Endothelial cell of umbilical vein (primary cell): ENCODE data around the gene ADNP. TPM values are rescaled to one million over a fixed set of nuclear protein-coding genes. Genes with fewer than 3 reads are reported as not detected.

ENCODE experiments used
- BruUV-seq: library from RNA; stranded (reverse); fragments of 400-500 nt; replicated peaks from 2 replicates; lab custom pipeline; 2021; lab: Mats Ljungman, UMichigan
- CTCF ChIA-PET: fragments of 300-600, 350-600 bp; sonication (Branson Sonifier 250); formaldehyde crosslinking; loops from one replicate; lab custom pipeline; 2021; ENCODE audit warnings: antibody characterized with exemption, inconsistent platforms; lab: Charles Lee
- POLR2A ChIA-PET: fragments of 300-600, 350-600 bp; sonication (Branson Sonifier 250); formaldehyde crosslinking; loops from one replicate; lab custom pipeline; 2021; ENCODE audit warnings: antibody characterized with exemption, inconsistent platforms; lab: Charles Lee
- DNase-seq: peaks from one replicate; pipeline ENCODE4 v3.0.0-alpha.2; 2011; ENCODE audit warnings: low read depth, low spot score
- FAIRE-seq: peaks from 2 replicates; lab custom pipeline; 2011; peaks lifted over from hg19 to GRCh38; lab: Jason Lieb, UNC
- H2AFZ ChIP-seq: 2 replicates; pipeline ENCODE4 v1.6.0; 2012; ENCODE audit warnings: low read depth, low read length, control low read depth, inconsistent platforms
- H3K27ac ChIP-seq: 2 replicates; pipeline ENCODE4 v1.5.1; 2011; ENCODE audit warnings: low read depth, mild to moderate bottlenecking, control low read depth, low read length, moderate library complexity; ENCODE audit not compliant: insufficient read depth
- H3K27me3 ChIP-seq, 2 experiments: 2 replicates each; pipeline versions ENCODE4 v1.6.0 to v1.6.1; 2011; ENCODE audit warnings: low read length in 2 of 2, mixed read lengths in 1 of 2; ENCODE audit not compliant: control insufficient read depth in 2 of 2, insufficient read depth in 2 of 2
- H3K36me3 ChIP-seq, 2 experiments: 2 replicates in 1 of 2; 3 replicates in 1 of 2; pipeline ENCODE4 v1.5.1; 2011; ENCODE audit warnings: low read length in 2 of 2, mild to moderate bottlenecking in 1 of 2, moderate library complexity in 1 of 2; ENCODE audit not compliant: control insufficient read depth in 2 of 2, insufficient read depth in 2 of 2; ENCODE audit errors: extremely low read depth in 1 of 2
- H3K4me1 ChIP-seq: 3 replicates; pipeline ENCODE4 v1.5.1; 2011; ENCODE audit warnings: mild to moderate bottlenecking, low read length; ENCODE audit not compliant: control insufficient read depth, insufficient read depth; ENCODE audit errors: extremely low read depth
- H3K4me2 ChIP-seq: 2 replicates; pipeline ENCODE4 v1.6.1; 2011; ENCODE audit warnings: low read length, control low read depth, mixed read lengths; ENCODE audit not compliant: insufficient read depth
- H3K4me3 ChIP-seq, 3 experiments: fragments of 200-600 bp in 1 of 3; sonication (generic), shearing (Covaris generic) in 1 of 3; replicated peaks in 1 of 3; 2 replicates each; pipeline ENCODE4 v1.5.1; 2011 to 2016; ENCODE audit warnings: control low read depth in 3 of 3, low read length in 3 of 3, mild to moderate bottlenecking in 2 of 3, inconsistent platforms in 1 of 3, low read depth in 1 of 3, moderate library complexity in 1 of 3; ENCODE audit not compliant: insufficient read depth in 1 of 3
- H3K79me2 ChIP-seq: 2 replicates; pipeline ENCODE4 v1.6.0; 2012; ENCODE audit warnings: low read length, inconsistent platforms; ENCODE audit not compliant: control insufficient read depth, insufficient read depth
- H3K9ac ChIP-seq: replicated peaks from 2 replicates; pipeline ENCODE3; 2011; ENCODE audit warnings: low read length, control low read depth; ENCODE audit not compliant: insufficient read depth; ENCODE audit errors: extremely low read depth
- H3K9me1 ChIP-seq: replicated peaks from 3 replicates; pipeline ENCODE4 v1.6.0; 2011; ENCODE audit warnings: mild to moderate bottlenecking, low read length; ENCODE audit not compliant: control insufficient read depth, insufficient read depth; ENCODE audit errors: extremely low read depth
- H3K9me3 ChIP-seq: replicated peaks from 2 replicates; pipeline ENCODE4 v1.5.1; 2012; ENCODE audit warnings: low read length, inconsistent platforms; ENCODE audit not compliant: control insufficient read depth, insufficient read depth
- H4K20me1 ChIP-seq: replicated peaks from 2 replicates; pipeline ENCODE3; 2011; ENCODE audit warnings: mild to moderate bottlenecking, low read length; ENCODE audit not compliant: control insufficient read depth, insufficient read depth; ENCODE audit errors: extremely low read depth
- CTCF ChIP-seq, 2 donors: IDR thresholded peaks; 1 replicate in 1 of 2; 2 replicates in 1 of 2; pipeline ENCODE4 v1.5.1; 2011; ENCODE audit warnings: low read length in 2 of 2, mild to moderate bottlenecking in 2 of 2, moderate library complexity in 2 of 2, control low read depth in 1 of 2, inconsistent platforms in 1 of 2, low read depth in 1 of 2; ENCODE audit not compliant: insufficient read depth in 1 of 2; ENCODE audit errors: extremely low read depth in 1 of 2
- EZH2 ChIP-seq: IDR thresholded peaks from 2 replicates; pipeline ENCODE4 v1.6.1; 2012; ENCODE audit warnings: borderline replicate concordance, low read depth, mild to moderate bottlenecking, moderate library complexity, low read length, inconsistent platforms; ENCODE audit not compliant: severe bottlenecking
- FOS ChIP-seq: IDR thresholded peaks from 2 replicates; pipeline ENCODE4 v1.6.1; 2011; ENCODE audit warnings: mild to moderate bottlenecking, low read length, moderate library complexity, borderline replicate concordance; ENCODE audit not compliant: insufficient read depth
- GATA2 ChIP-seq: IDR thresholded peaks from 2 replicates; pipeline ENCODE4 v1.7.0; 2011; ENCODE audit warnings: low read depth, mild to moderate bottlenecking, moderate library complexity, mixed read lengths, low read length; ENCODE audit not compliant: insufficient read length, insufficient read depth
- JUN ChIP-seq: IDR thresholded peaks from 2 replicates; pipeline ENCODE4 v1.6.1; 2011; ENCODE audit warnings: borderline replicate concordance, low read depth; ENCODE audit not compliant: insufficient read length, insufficient read depth
- MAX ChIP-seq: IDR thresholded peaks from 2 replicates; pipeline ENCODE4 v1.6.1; 2011; ENCODE audit not compliant: insufficient read depth, insufficient read length
- MYC ChIP-seq: IDR thresholded peaks from one replicate; pipeline ENCODE4 v1.6.1; 2011; ENCODE audit warnings: mild to moderate bottlenecking, low read depth, low read length
- POLR2A ChIP-seq: IDR thresholded peaks from 2 replicates; pipeline ENCODE4 v1.6.1; 2012; ENCODE audit warnings: low read depth, mild to moderate bottlenecking, control low read depth, low read length
- POLR2AphosphoS5 ChIP-seq: IDR thresholded peaks from 2 replicates; pipeline ENCODE4 v1.6.1; 2012; ENCODE audit warnings: low read depth, mild to moderate bottlenecking, control low read depth, low read length, moderate library complexity; ENCODE audit not compliant: insufficient read depth
- dilution Hi-C: fragments of 300-500 bp; cut with MboI; formaldehyde crosslinking; loops from one replicate; pipeline ENCODE4 v1.15.0; 2019; ENCODE audit warnings: low sequenced_read_pairs; ENCODE audit not compliant: extremely low pct_ligation_motif_present
- intact Hi-C: fragments of 100-400 bp; cut with micrococcal nuclease; formaldehyde crosslinking; loops from one replicate; pipeline ENCODE4 v1.10.0; 2022
- polyA plus RNA-seq, 4 experiments: library from polyadenylated mRNA; depleted of rRNA in 3 of 4; stranded (reverse) in 3 of 4; unstranded in 1 of 4; fragments of >200 nt; gene quantifications; 2 replicates each; pipeline versions ENCODE4 v1.2.1 to v1.2.3, GENCODE V29; 2011 to 2012; ENCODE audit warnings: missing spikeins in 1 of 4
- total RNA-seq: library from RNA; stranded (reverse); gene quantifications from 2 replicates; pipeline ENCODE4 v1.2.3, GENCODE V29; 2021

ADNP gene
- total and polyA plus RNA-seq, 2 donors (not counting 3 experiments of a cell fraction or from before 2014, with no cell fraction given): 17.8 to 66.0 TPM

GRCh38 chr20:50885781-50886180 lies 45.5 kb downstream of the ADNP start:
- Histone ChIP-seq H2AFZ (no peak overlapping the region), H3K79me2 (peaks cover 2% of the 10 kb centered on the region), H3K27me3 (no peaks in the 10 kb centered on the region), H3K4me3 (no peak overlapping the region), H3K4me2 (no peak overlapping the region), H3K9me3 (no peaks in the 10 kb centered on the region), H3K9me1 (no peaks in the 10 kb centered on the region), H3K4me1 (no peaks in the 10 kb centered on the region), H3K36me3 (peaks cover 7% of the 10 kb centered on the region in 2 experiments), H3K27ac (no peak overlapping the region), H4K20me1 (peaks cover 4% of the 10 kb centered on the region), H3K9ac (no peak overlapping the region)
- FAIRE-seq: no peak
- dilution Hi-C loops (no loop called here), intact Hi-C loops (no loop called here)
- CTCF ChIA-PET: no interaction called here
- POLR2A ChIA-PET: interaction anchor here (0.6 kb wide), 1 partner anchor 34 kb away, joined by 4 read pairs; no protein-coding TSS in a partner anchor
- no peak for TF ChIP-seq JUN
- DNase-seq: no peak
- no TSS peak for BruUV-seq

GRCh38 chr20:50885068-50885467 lies 46.2 kb downstream of the ADNP start:
- DNase-seq (no peak), FAIRE-seq (no peak)
- intact Hi-C loops (no loop called here), dilution Hi-C loops (no loop called here)
- no TSS peak for BruUV-seq
- Histone ChIP-seq H3K36me3 (peaks cover 7% of the 10 kb centered on the region in 2 experiments), H4K20me1 (peaks cover 4% of the 10 kb centered on the region), H3K4me2 (no peak overlapping the region), H3K79me2 (peaks cover 2% of the 10 kb centered on the region), H3K9me3 (no peaks in the 10 kb centered on the region), H3K4me3 (no peak overlapping the region), H3K4me1 (no peaks in the 10 kb centered on the region), H3K27ac (no peak overlapping the region), H3K9ac (no peak overlapping the region), H3K27me3 (no peaks in the 10 kb centered on the region), H2AFZ (no peak overlapping the region), H3K9me1 (no peaks in the 10 kb centered on the region)
- ChIA-PET POLR2A (interaction anchor here (1.1 kb wide), 1 partner anchor 8 kb away, joined by 5 read pairs; no protein-coding TSS in a partner anchor), CTCF (interaction anchor here (1.7 kb wide), 1 partner anchor 44 kb away, joined by 5 read pairs; no protein-coding TSS in a partner anchor)
- no peak for TF ChIP-seq POLR2A
- TF ChIP-seq MAX: no peak
- no peak for TF ChIP-seq MYC
- no peak for TF ChIP-seq EZH2
- TF ChIP-seq FOS: no peak
- TF ChIP-seq CTCF (IDR thresholded peaks at IDR 0.05; ENCODE audit: extremely low read depth in 1 of 2, insufficient read depth in 1 of 2, low read depth in 1 of 2, low read length in 2 of 2): no peak
- no peak for TF ChIP-seq JUN
- TF ChIP-seq GATA2: no peak
- no peak for TF ChIP-seq POLR2AphosphoS5
